AG09319 (cell line): ENCODE measurements around the gene ATG9A.

ENCODE experiments used
- DNase-seq: peaks from one replicate; pipeline ENCODE4 v3.0.0-alpha.2; 2010; ENCODE audit warnings: low read depth; ENCODE audit errors: extremely low read depth
- CTCF ChIP-seq: IDR thresholded peaks from 2 replicates; pipeline ENCODE4 v1.5.1; 2011; ENCODE audit warnings: low read depth, mild to moderate bottlenecking, inconsistent platforms, low read length, moderate library complexity

ATG9A gene

GRCh38 chr2:219218732-219219701, 10.4 kb downstream of the ATG9A start, which contains the start of gene ABCB6:
TSS of gene ABCB6 (minus strand) at chr2:219218958. CDS start at chr2:219218673, 285 bp downstream.
- no peak for TF ChIP-seq CTCF
- DNase-seq = peak; percentile 86

GRCh38 chr2:219218217-219218731, 11.2 kb downstream of the ATG9A start:
- TF ChIP-seq CTCF = no peak
- DNase-seq = no peak

GRCh38 chr2:219216535-219216915, 12.9 kb downstream of the ATG9A start:
- no peak for TF ChIP-seq CTCF
- DNase-seq = no peak

GRCh38 chr2:219215871-219216534, 13.4 kb downstream of the ATG9A start:
- no peak for TF ChIP-seq CTCF
- no peak for DNase-seq

GRCh38 chr2:219214786-219215185, 14.7 kb downstream of the ATG9A start:
- DNase-seq = no peak
- no peak for TF ChIP-seq CTCF

GRCh38 chr2:219214141-219214540, 15.3 kb downstream of the ATG9A start:
- no peak for DNase-seq
- no peak for TF ChIP-seq CTCF
